ENCODE results near the gene GTF2IRD1.

GRCh38 chr7:74584160-74584954, 130.7 kb downstream of the GTF2IRD1 start:
- no peak for TF ChIP-seq CTCF (IDR thresholded peaks at IDR 0.05; ENCODE audit: low read depth, low read length, poor library complexity, severe bottlenecking)
- TF ChIP-seq EZH2phosphoT487 (IDR thresholded peaks at IDR 0.05; ENCODE audit: borderline replicate concordance, low read length): no peak

All from DOHH2 (cell line).